ENCODE data around the gene ZBTB7B.

ZBTB7B gene

DNA sequence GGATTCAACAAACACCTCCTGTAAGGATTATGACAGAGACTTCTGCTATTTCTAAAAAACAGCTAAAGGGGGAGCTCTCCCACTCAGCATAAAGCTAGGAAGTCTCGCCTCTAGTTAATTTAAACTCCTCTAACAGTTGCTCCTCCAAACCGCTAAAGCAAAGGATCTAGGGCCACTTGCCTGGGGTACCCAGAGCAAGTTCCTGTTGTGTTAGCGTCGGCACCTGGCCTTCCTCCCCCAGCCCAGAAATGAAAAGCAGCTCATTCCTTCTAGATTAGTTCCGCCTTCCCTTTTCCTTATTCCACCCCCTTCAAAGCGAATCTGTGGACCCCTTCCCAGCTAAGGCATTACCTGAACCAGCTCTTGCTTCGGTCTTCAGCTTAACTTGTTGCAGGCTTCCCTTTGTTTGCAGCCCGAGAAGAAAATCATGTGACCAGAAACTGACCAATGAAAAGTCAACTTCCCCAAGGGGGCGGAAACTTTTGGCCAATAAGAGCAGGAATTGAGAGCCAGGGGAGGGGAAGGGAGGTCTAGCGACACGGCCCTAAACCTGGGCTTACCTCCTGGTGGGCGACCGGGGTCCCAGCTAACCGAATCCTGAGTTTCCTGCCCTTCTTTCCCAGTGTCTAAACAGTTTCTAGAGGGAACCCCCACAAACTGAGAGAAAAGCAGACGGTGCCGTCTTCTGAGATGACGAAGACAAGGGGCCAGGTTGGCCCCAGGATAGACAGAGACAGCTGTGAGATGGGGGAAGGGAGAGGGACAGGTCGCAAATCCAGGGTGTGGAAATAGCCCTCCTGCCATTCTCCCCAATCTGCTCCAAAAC, 46.7 kb upstream of the ZBTB7B start, which contains the start of gene PBXIP1:
PBXIP1 (minus strand) TSS at position 382 of the 826 bp plus-strand sequence. CDS start 2,378 bp downstream, outside the sequence.
- peaks cover 31% of the 10 kb centered on the region for H3K4me1 ChIP-seq (ENCODE audit: low read length)
- peaks cover 5% of the 10 kb centered on the region; the same call in 1 of the 2 replicates for H4K20me1 ChIP-seq (ENCODE audit: insufficient read depth, low read length)
- H3K79me2 ChIP-seq (ENCODE audit: low read length) = peaks cover 13% of the 10 kb centered on the region
- peak within 1 kb of the TSS; percentile 25 for H3K27ac ChIP-seq (ENCODE audit: low read length)
- peak within 1 kb of the TSS; percentile 60 for H3K9ac ChIP-seq (ENCODE audit: low read length)
- H2AFZ ChIP-seq (ENCODE audit: low read depth, low read length) = peak within 1 kb of the TSS; percentile 58
- H3K27me3 ChIP-seq (ENCODE audit: low read depth, low read length) = no peaks in the 10 kb centered on the region
- peak within 1 kb of the TSS; percentile 79 for H3K4me3 ChIP-seq (ENCODE audit: low read length)
- H3K36me3 ChIP-seq (replicated peaks; ENCODE audit: low read depth, low read length) = peaks cover 11% of the 10 kb centered on the region
- no peaks in the 10 kb centered on the region for H3K9me3 ChIP-seq (ENCODE audit: insufficient read depth, low read length)
- peak within 1 kb of the TSS; percentile 82 for H3K4me2 ChIP-seq (ENCODE audit: low read length)
- TF ChIP-seq CTCF (IDR thresholded peaks at IDR 0.05; ENCODE audit: low read depth, low read length) (peak; percentile 55), EZH2phosphoT487 (IDR thresholded peaks at IDR 0.05; ENCODE audit: low read depth) (no peak)

GRCh38 chr1:154956544-154956941, 46.1 kb upstream of the ZBTB7B start:
- Histone ChIP-seq H3K4me1 (ENCODE audit: low read length) (peaks cover 31% of the 10 kb centered on the region), H2AFZ (ENCODE audit: low read depth, low read length) (no peak overlapping the region), H3K79me2 (ENCODE audit: low read length) (peaks cover 18% of the 10 kb centered on the region)

GRCh38 chr1:154957091-154957657, 45.4 kb upstream of the ZBTB7B start:
- Histone ChIP-seq H2AFZ (ENCODE audit: low read depth, low read length) (no peak overlapping the region), H3K27ac (ENCODE audit: low read length) (no peak overlapping the region), H3K4me3 (ENCODE audit: low read length) (no peak overlapping the region), H3K9me3 (ENCODE audit: insufficient read depth, low read length) (no peaks in the 10 kb centered on the region), H3K4me2 (ENCODE audit: low read length) (no peak overlapping the region), H3K27me3 (ENCODE audit: low read depth, low read length) (no peaks in the 10 kb centered on the region), H3K79me2 (ENCODE audit: low read length) (peaks cover 21% of the 10 kb centered on the region), H3K36me3 (replicated peaks; ENCODE audit: low read depth, low read length) (peaks cover 11% of the 10 kb centered on the region), H3K4me1 (ENCODE audit: low read length) (peaks cover 31% of the 10 kb centered on the region), H4K20me1 (ENCODE audit: insufficient read depth, low read length) (peaks cover 7% of the 10 kb centered on the region; the same call in 1 of the 2 replicates), H3K9ac (ENCODE audit: low read length) (no peak overlapping the region)
- TF ChIP-seq CTCF (IDR thresholded peaks at IDR 0.05; ENCODE audit: low read depth, low read length) (no peak), EZH2phosphoT487 (IDR thresholded peaks at IDR 0.05; ENCODE audit: low read depth) (no peak)

More at GRCh38 chr1:154956544-154956941, 46.1 kb upstream of the ZBTB7B start:
- TF ChIP-seq CTCF (IDR thresholded peaks at IDR 0.05; ENCODE audit: low read depth, low read length) (no peak), EZH2phosphoT487 (IDR thresholded peaks at IDR 0.05; ENCODE audit: low read depth) (no peak)
- Histone ChIP-seq H3K27ac (ENCODE audit: low read length) (no peak overlapping the region), H3K27me3 (ENCODE audit: low read depth, low read length) (no peaks in the 10 kb centered on the region), H3K9me3 (ENCODE audit: insufficient read depth, low read length) (no peaks in the 10 kb centered on the region), H4K20me1 (ENCODE audit: insufficient read depth, low read length) (peaks cover 7% of the 10 kb centered on the region; the same call in 1 of the 2 replicates), H3K9ac (ENCODE audit: low read length) (peak overlapping the region; percentile 60), H3K36me3 (replicated peaks; ENCODE audit: low read depth, low read length) (peaks cover 11% of the 10 kb centered on the region), H3K4me2 (ENCODE audit: low read length) (peak overlapping the region; percentile 82), H3K4me3 (ENCODE audit: low read length) (peak overlapping the region; percentile 79)

DNA sequence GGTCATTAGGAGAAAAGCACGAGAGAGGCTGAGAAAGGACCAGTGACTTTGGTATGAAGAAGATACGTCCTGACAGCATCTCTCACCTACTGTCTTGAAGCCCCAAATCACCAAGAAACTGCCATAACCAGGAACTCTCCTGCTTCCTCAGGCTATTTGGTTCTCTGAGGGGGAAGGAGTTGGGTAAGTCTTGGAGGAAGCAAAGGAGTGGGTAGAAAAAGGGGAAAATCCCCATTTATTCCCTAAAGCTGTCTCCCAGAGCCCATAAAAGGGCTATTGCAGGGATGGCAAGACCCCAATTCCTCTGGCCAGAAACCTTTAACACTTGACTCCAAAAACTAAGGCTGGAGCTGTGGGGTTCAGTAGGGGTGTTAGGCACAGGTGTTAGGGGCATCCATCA, 44.6 kb upstream of the ZBTB7B start:
- peaks cover 39% of the 10 kb centered on the region for H3K4me1 ChIP-seq (ENCODE audit: low read length)
- H3K79me2 ChIP-seq (ENCODE audit: low read length) = peaks cover 29% of the 10 kb centered on the region
- no peaks in the 10 kb centered on the region for H3K27me3 ChIP-seq (ENCODE audit: low read depth, low read length)
- peaks cover 11% of the 10 kb centered on the region for H3K36me3 ChIP-seq (replicated peaks; ENCODE audit: low read depth, low read length)
- H2AFZ ChIP-seq (ENCODE audit: low read depth, low read length) = no peak overlapping the region
- no peak overlapping the region for H3K4me2 ChIP-seq (ENCODE audit: low read length)
- TF ChIP-seq EZH2phosphoT487 (IDR thresholded peaks at IDR 0.05; ENCODE audit: low read depth) (no peak), CTCF (IDR thresholded peaks at IDR 0.05; ENCODE audit: low read depth, low read length) (no peak)
- H3K4me3 ChIP-seq (ENCODE audit: low read length) = no peak overlapping the region
- H3K9me3 ChIP-seq (ENCODE audit: insufficient read depth, low read length) = no peaks in the 10 kb centered on the region
- H3K27ac ChIP-seq (ENCODE audit: low read length) = peak overlapping the region; percentile 21
- H4K20me1 ChIP-seq (ENCODE audit: insufficient read depth, low read length) = peaks cover 7% of the 10 kb centered on the region; the same call in 1 of the 2 replicates
- H3K9ac ChIP-seq (ENCODE audit: low read length) = no peak overlapping the region
